ENCODE measurements around the gene AMBRA1.

DNA sequence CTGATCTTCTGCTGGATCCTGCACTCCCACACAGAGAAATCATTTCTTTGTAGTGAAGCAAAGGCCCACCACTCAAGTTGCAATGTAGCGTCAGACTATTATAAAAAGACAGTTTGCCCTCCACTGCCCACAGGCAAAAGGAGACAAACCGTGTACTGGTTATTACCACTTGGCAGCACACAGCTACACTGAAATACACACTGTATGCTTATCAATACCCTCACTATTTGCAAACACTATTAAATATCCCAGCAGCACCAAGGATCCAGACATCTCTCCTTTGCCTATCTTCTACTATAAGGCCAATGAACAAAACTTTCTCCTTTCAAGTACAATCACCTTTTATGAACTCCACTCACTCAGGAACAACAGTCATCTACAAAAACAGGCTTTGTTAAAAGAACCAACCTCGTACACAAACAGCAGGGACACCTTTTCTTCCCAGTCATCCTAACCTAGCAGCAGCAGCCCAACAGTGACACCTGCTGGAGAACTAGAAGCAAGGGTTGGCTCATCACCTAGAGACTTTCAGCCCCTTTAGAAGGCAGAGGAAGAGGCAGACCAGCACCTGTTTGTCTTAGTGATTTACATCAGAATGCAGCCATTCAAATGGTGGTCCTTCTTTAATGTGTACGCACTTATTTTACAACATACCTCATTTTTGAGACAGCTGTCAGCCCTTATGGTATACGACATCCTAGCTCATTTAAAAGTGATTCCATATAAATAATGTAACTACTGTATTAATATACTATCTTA, 56.1 kb downstream of the AMBRA1 start:
- TF ChIP-seq CTCF (conservative IDR thresholded peaks at IDR 0.05; ENCODE audit: low read depth, low read length) (peak; percentile 92), EZH2phosphoT487 (IDR thresholded peaks at IDR 0.05; ENCODE audit: borderline replicate concordance, low read length) (no peak)
